Naive B cell (primary cell): ENCODE data around the gene LMX1A. TPM values are rescaled to one million over a fixed set of nuclear protein-coding genes. Genes with fewer than 3 reads are reported as not detected.
A peak's percentile ranks its signal among the peaks of the same experiment; 100 is the strongest.

Source experiments
- ATAC-seq, 2 donors: fragments of 150-1000 bp; cut with Tn5 transposase; 2 replicates each; pipeline ENCODE4 v1.10.0; 2021; ENCODE audit warnings: low read depth in 2 of 2, mild to moderate bottlenecking in 2 of 2, moderate library complexity in 2 of 2
- DNase-seq: peaks from one replicate; pipeline ENCODE4 v3.0.0; 2022
- H3K27ac Mint-ChIP-seq, 6 donors: one replicate each; pipeline ENCODE4 v1.8.0; 2020 to 2022; ENCODE audit warnings: mild to moderate bottlenecking in 6 of 6, mixed read lengths in 6 of 6, moderate library complexity in 5 of 6, inconsistent platforms in 2 of 6
- H3K27me3 Mint-ChIP-seq, 3 donors: one replicate each; pipeline ENCODE4 v1.8.0; 2021 to 2022; ENCODE audit warnings: mixed read lengths in 3 of 3, mild to moderate bottlenecking in 1 of 3
- H3K36me3 Mint-ChIP-seq, 2 donors: one replicate each; pipeline ENCODE4 v1.8.0; 2020 to 2022; ENCODE audit warnings: mixed read lengths in 2 of 2, inconsistent platforms in 1 of 2, mild to moderate bottlenecking in 1 of 2
- H3K4me1 Mint-ChIP-seq, 3 donors: one replicate each; pipeline ENCODE4 v1.8.0; 2020 to 2022; ENCODE audit warnings: mixed read lengths in 3 of 3, inconsistent platforms in 1 of 3, mild to moderate bottlenecking in 1 of 3, moderate library complexity in 1 of 3
- H3K4me3 Mint-ChIP-seq, 8 donors: one replicate each; pipeline ENCODE4 v1.8.0; 2020 to 2022; ENCODE audit warnings: mild to moderate bottlenecking in 8 of 8, mixed read lengths in 8 of 8, moderate library complexity in 8 of 8, inconsistent platforms in 2 of 8
- H3K9me3 Mint-ChIP-seq, 7 donors: one replicate each; pipeline ENCODE4 v1.8.0; 2020 to 2022; ENCODE audit warnings: mixed read lengths in 7 of 7, mild to moderate bottlenecking in 5 of 7, inconsistent platforms in 2 of 7, moderate library complexity in 1 of 7
- polyA plus RNA-seq, 6 donors: library from polyadenylated mRNA; unstranded; fragments of 300-500 nt; fragmentation: Illumina TruSeq; gene quantifications; one replicate each; pipeline ENCODE4 v1.2.3, GENCODE V29; 2021; ENCODE audit warnings: low read depth in 6 of 6

LMX1A gene
- polyA plus RNA-seq, 6 donors from 2014 or later, result not detected

DNA sequence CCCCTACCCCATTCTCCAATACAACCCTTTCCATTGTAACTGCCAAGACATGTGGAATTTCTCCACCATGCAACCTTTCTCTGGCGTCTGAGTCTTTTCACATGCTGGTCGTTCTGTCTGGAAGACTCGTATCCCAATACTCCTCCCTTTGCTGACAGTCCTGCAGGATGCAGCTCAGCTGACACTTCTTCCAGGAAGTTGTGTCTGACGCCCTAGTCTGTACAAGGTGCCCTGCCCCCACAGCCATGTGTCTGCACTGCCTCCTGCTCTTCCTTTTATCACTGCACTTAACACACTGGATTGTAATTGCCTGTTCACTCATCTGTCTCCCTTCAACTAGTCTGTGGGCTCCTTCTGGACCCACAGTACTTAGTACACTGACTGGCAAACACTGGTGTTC is 188.0 kb downstream of the LMX1A start:
- no peak for ATAC-seq
- H3K4me3 Mint-ChIP-seq, result no peak overlapping the region
- H3K9me3 Mint-ChIP-seq, result peaks cover 0 to 1% (median 0%) of the 10 kb centered on the region in 7 donors
- no peaks in the 10 kb centered on the region for H3K36me3 Mint-ChIP-seq
- DNase-seq, result no peak
- H3K27ac Mint-ChIP-seq, result no peak overlapping the region
- no peaks in the 10 kb centered on the region for H3K4me1 Mint-ChIP-seq
- peaks cover 10 to 28% (median 19%) of the 10 kb centered on the region in 3 donors for H3K27me3 Mint-ChIP-seq

GRCh38 chr1:165162671-165163241 is 193.8 kb downstream of the LMX1A start:
- H3K9me3 Mint-ChIP-seq, result peaks cover 0 to 12% (median 1%) of the 10 kb centered on the region in 7 donors
- peaks cover 6 to 24% (median 9%) of the 10 kb centered on the region in 3 donors for H3K27me3 Mint-ChIP-seq
- H3K4me3 Mint-ChIP-seq, result no peak overlapping the region
- no peaks in the 10 kb centered on the region for H3K4me1 Mint-ChIP-seq
- ATAC-seq (no peak), DNase-seq (no peak)
- no peaks in the 10 kb centered on the region for H3K36me3 Mint-ChIP-seq
- peak overlapping the region in 1 of 6 donors; percentile 51 for H3K27ac Mint-ChIP-seq

DNA sequence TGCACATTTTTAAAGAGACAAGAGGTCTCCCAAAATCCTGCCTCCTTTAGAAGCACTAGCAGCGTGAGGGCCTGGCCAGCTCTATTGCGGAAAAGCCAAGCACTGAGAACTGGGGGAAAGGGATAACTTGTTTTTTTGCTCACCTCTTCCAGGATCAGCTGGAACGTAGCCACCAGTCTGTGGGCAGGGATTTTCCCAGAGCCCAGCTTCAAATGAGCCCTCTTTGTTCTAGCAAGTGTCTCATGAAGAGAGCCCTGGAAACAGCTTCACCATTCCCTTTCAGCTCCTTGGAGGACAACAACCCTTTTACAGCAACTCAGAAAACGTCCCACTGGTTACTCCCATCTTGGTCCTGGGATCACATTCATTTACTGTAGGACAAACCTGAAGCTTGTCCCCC is 195.4 kb downstream of the LMX1A start:
- peaks cover 0 to 15% (median 2%) of the 10 kb centered on the region in 7 donors for H3K9me3 Mint-ChIP-seq
- no peaks in the 10 kb centered on the region for H3K4me1 Mint-ChIP-seq
- ATAC-seq (no peak), DNase-seq (no peak)
- H3K27ac Mint-ChIP-seq, result no peak overlapping the region
- H3K27me3 Mint-ChIP-seq, result peaks cover 7 to 24% (median 13%) of the 10 kb centered on the region in 3 donors
- no peaks in the 10 kb centered on the region for H3K36me3 Mint-ChIP-seq
- H3K4me3 Mint-ChIP-seq, result no peak overlapping the region

GRCh38 chr1:165153182-165153581 is 203.3 kb downstream of the LMX1A start:
- H3K4me3 Mint-ChIP-seq, result no peak overlapping the region
- H3K27ac Mint-ChIP-seq, result no peak overlapping the region
- ATAC-seq, result no peak
- peaks cover 0 to 10% (median 3%) of the 10 kb centered on the region in 7 donors for H3K9me3 Mint-ChIP-seq
- DNase-seq, result no peak
- no peaks in the 10 kb centered on the region for H3K4me1 Mint-ChIP-seq
- no peaks in the 10 kb centered on the region for H3K36me3 Mint-ChIP-seq
- peaks cover 4 to 15% (median 14%) of the 10 kb centered on the region in 3 donors for H3K27me3 Mint-ChIP-seq

- no peak for DNase-seq
- no peak overlapping the region for H3K4me3 Mint-ChIP-seq
- peaks cover 4 to 10% (median 9%) of the 10 kb centered on the region in 3 donors for H3K27me3 Mint-ChIP-seq
- ATAC-seq, result no peak
- H3K27ac Mint-ChIP-seq, result no peak overlapping the region
- H3K9me3 Mint-ChIP-seq, result peaks cover 0 to 10% (median 3%) of the 10 kb centered on the region in 7 donors
- H3K36me3 Mint-ChIP-seq, result no peaks in the 10 kb centered on the region
- no peaks in the 10 kb centered on the region for H3K4me1 Mint-ChIP-seq
Measured at GRCh38 chr1:165152727-165153126, 203.8 kb downstream of the LMX1A start.

GRCh38 chr1:165152109-165152508 is 204.4 kb downstream of the LMX1A start:
- no peaks in the 10 kb centered on the region for H3K4me1 Mint-ChIP-seq
- H3K27me3 Mint-ChIP-seq, result peaks cover 4 to 8% (median 7%) of the 10 kb centered on the region in 3 donors
- DNase-seq (no peak), ATAC-seq (no peak)
- no peak overlapping the region for H3K27ac Mint-ChIP-seq
- H3K9me3 Mint-ChIP-seq, result peaks cover 0 to 10% (median 3%) of the 10 kb centered on the region in 7 donors
- H3K36me3 Mint-ChIP-seq, result no peaks in the 10 kb centered on the region
- H3K4me3 Mint-ChIP-seq, result no peak overlapping the region

Other genes starting within 250 kb of the LMX1A start
- not detected for gene RXRG, start 88.4 kb upstream of the LMX1A start, polyA plus RNA-seq
- gene LRRC52, start 187.3 kb upstream of the LMX1A start, polyA plus RNA-seq, result not detected